Smooth muscle cell (in vitro differentiated cells): Measurements from ENCODE around the gene KLF11. TPM values are rescaled to one million over a fixed set of nuclear protein-coding genes. Genes with fewer than 3 reads are reported as not detected.

Experiments used
- DNase-seq: peaks from one replicate; lab custom pipeline; 2025; ENCODE audit not compliant: unreplicated experiment; lab: John Stamatoyannopoulos, UW
- H2AFZ ChIP-seq: fragments of 200-600 bp; sonication (generic); 2 replicates; pipeline ENCODE4 v1.6.0; 2016; ENCODE audit warnings: antibody characterized with exemption, low read depth, mild to moderate bottlenecking
- H3F3A ChIP-seq: fragments of 200-600 bp; sonication (generic); 2 replicates; pipeline ENCODE4 v1.6.0; 2017; ENCODE audit warnings: antibody characterized with exemption, low read depth
- H3K27ac ChIP-seq: fragments of 200-600 bp; sonication (generic); 2 replicates; pipeline ENCODE4 v1.5.1; 2016; ENCODE audit warnings: low read depth, mild to moderate bottlenecking
- H3K27me3 ChIP-seq: fragments of 200-600 bp; sonication (generic); 2 replicates; pipeline ENCODE4 v1.6.1; 2016; ENCODE audit warnings: low read depth, mild to moderate bottlenecking
- H3K36me3 ChIP-seq: fragments of 200-600 bp; sonication (generic); 2 replicates; pipeline ENCODE4 v1.5.1; 2016; ENCODE audit warnings: low read depth
- H3K4me1 ChIP-seq: fragments of 200-600 bp; sonication (generic); 2 replicates; pipeline ENCODE4 v1.5.1; 2016; ENCODE audit warnings: low read depth
- H3K4me2 ChIP-seq: fragments of 200-600 bp; sonication (generic); 2 replicates; pipeline ENCODE4 v1.6.0; 2016; ENCODE audit warnings: mild to moderate bottlenecking
- H3K4me3 ChIP-seq: fragments of 200-600 bp; sonication (generic); 2 replicates; pipeline ENCODE4 v1.5.1; 2016; ENCODE audit warnings: mild to moderate bottlenecking
- H3K79me2 ChIP-seq: fragments of 200-600 bp; sonication (generic); 2 replicates; pipeline ENCODE4 v1.6.0; 2016; ENCODE audit warnings: low read depth, mild to moderate bottlenecking
- H3K9ac ChIP-seq: fragments of 200-600 bp; sonication (generic); 2 replicates; pipeline ENCODE4 v1.6.0; 2016; ENCODE audit warnings: low read depth
- H3K9me3 ChIP-seq: fragments of 200-600 bp; sonication (generic); replicated peaks from 2 replicates; pipeline ENCODE4 v1.5.1; 2016; ENCODE audit warnings: low read depth
- H4K20me1 ChIP-seq: fragments of 200-600 bp; sonication (generic); 2 replicates; pipeline ENCODE4 v1.6.0; 2016; ENCODE audit warnings: low read depth
- CTCF ChIP-seq: fragments of 200-600 bp; sonication (generic); IDR thresholded peaks from 2 replicates; pipeline ENCODE4 v1.5.1; 2017; ENCODE audit warnings: borderline replicate concordance, mild to moderate bottlenecking, antibody characterized with exemption; ENCODE audit not compliant: insufficient read depth, poor library complexity, severe bottlenecking
- WGBS: methylation state at CpG from one replicate; pipeline ENCODE4 v1.1.7; 2016; ENCODE audit warnings: low lambda C conversion rate; 5-methylcytosine and 5-hydroxymethylcytosine counted together
- polyA plus RNA-seq: library from polyadenylated mRNA; unstranded; fragments of >200 nt; fragmentation: Nextera tagmentation; extraction: Ambion mirVana; gene quantifications from 2 replicates; pipeline ENCODE4 v1.2.1, GENCODE V29; 2016
- total RNA-seq: library from RNA; depleted of rRNA; stranded (reverse); fragments of >200 nt; gene quantifications from 2 replicates; pipeline ENCODE4 v1.2.3, GENCODE V29; 2014

Gene KLF11
- total and polyA plus RNA-seq, 2 experiments from 2014 or later: 9.9 to 12.7 TPM

GRCh38 chr2:10022966-10023662, 20.2 kb upstream of the KLF11 start:
- TF ChIP-seq CTCF: no peak
- Histone ChIP-seq H2AFZ (no peak overlapping the region), H3K4me2 (no peak overlapping the region), H3K9ac (no peak overlapping the region), H3K27ac (no peak overlapping the region), H3K4me3 (no peak overlapping the region), H3K27me3 (no peaks in the 10 kb centered on the region), H3K36me3 (no peaks in the 10 kb centered on the region), H3K4me1 (no peaks in the 10 kb centered on the region), H3K79me2 (no peaks in the 10 kb centered on the region), H3K9me3 (no peaks in the 10 kb centered on the region), H4K20me1 (no peaks in the 10 kb centered on the region), H3F3A (no peaks in the 10 kb centered on the region)
- WGBS: 91% methylated on average over 10 of the region's 10 CpGs
- no peak for DNase-seq

- Histone ChIP-seq H2AFZ (no peak overlapping the region), H3K27ac (no peak overlapping the region), H3F3A (no peaks in the 10 kb centered on the region), H3K4me1 (peaks cover 11% of the 10 kb centered on the region), H3K27me3 (no peaks in the 10 kb centered on the region), H3K9ac (no peak overlapping the region), H3K4me2 (no peak overlapping the region), H4K20me1 (no peaks in the 10 kb centered on the region), H3K36me3 (no peaks in the 10 kb centered on the region), H3K9me3 (no peaks in the 10 kb centered on the region), H3K4me3 (no peak overlapping the region), H3K79me2 (no peaks in the 10 kb centered on the region)
- TF ChIP-seq CTCF: no peak
- no peak for DNase-seq
- 87% methylated on average over 8 of the region's 8 CpGs for WGBS
Observed at GRCh38 chr2:10026940-10027569, 16.3 kb upstream of the KLF11 start.

- no peak for TF ChIP-seq CTCF
- Histone ChIP-seq H3K27ac (no peak overlapping the region), H3K4me2 (no peak overlapping the region), H3K79me2 (no peaks in the 10 kb centered on the region), H3K36me3 (no peaks in the 10 kb centered on the region), H3K4me1 (peaks cover 11% of the 10 kb centered on the region), H3K27me3 (no peaks in the 10 kb centered on the region), H3F3A (no peaks in the 10 kb centered on the region), H3K4me3 (no peak overlapping the region), H3K9me3 (no peaks in the 10 kb centered on the region), H4K20me1 (no peaks in the 10 kb centered on the region), H2AFZ (no peak overlapping the region), H3K9ac (no peak overlapping the region)
- no peak for DNase-seq
- WGBS: 90% methylated on average over 16 of the region's 16 CpGs
Observed at GRCh38 chr2:10027660-10028330, 15.6 kb upstream of the KLF11 start.
